Renal pelvis (tissue), 4 donors: Measurements from ENCODE around the gene NFAM1. TPM values are rescaled to one million over a fixed set of nuclear protein-coding genes. Genes with fewer than 3 reads are reported as not detected.
A peak's percentile ranks its signal among the peaks of the same experiment; 100 is the strongest.

Source experiments
- DNase-seq: peaks from one replicate; pipeline ENCODE4 v3.0.0-alpha.2; 2013
- polyA plus RNA-seq, 3 donors: library from polyadenylated mRNA; unstranded; fragments of 120-200 nt; gene quantifications; one replicate each; pipeline ENCODE4 v1.2.1, GENCODE V29; 2013; ENCODE audit not compliant: insufficient read length in 3 of 3

The NFAM1 gene
- polyA plus RNA-seq, 3 donors = 0.82 to 1.2 (median 1.0) TPM

- no peak for DNase-seq
Measured at GRCh38 chr22:42383851-42384417, 48.3 kb downstream of the NFAM1 start.

- DNase-seq = no peak
Measured at GRCh38 chr22:42383287-42383686, 48.9 kb downstream of the NFAM1 start.

- DNase-seq = no peak
Measured at GRCh38 chr22:42380769-42381551, 51.2 kb downstream of the NFAM1 start.

- DNase-seq = no peak
Measured at GRCh38 chr22:42379966-42380537, 52.2 kb downstream of the NFAM1 start.

- no peak for DNase-seq
Measured at GRCh38 chr22:42376711-42377554, 55.3 kb downstream of the NFAM1 start.

- DNase-seq = no peak
Measured at GRCh38 chr22:42375982-42376381, 56.2 kb downstream of the NFAM1 start.

GRCh38 chr22:42372976-42373375 lies 59.2 kb downstream of the NFAM1 start:
- no peak for DNase-seq

- DNase-seq = no peak
Measured at GRCh38 chr22:42371501-42371900, 60.7 kb downstream of the NFAM1 start.

GRCh38 chr22:42371099-42371498 lies 61.1 kb downstream of the NFAM1 start:
- DNase-seq = no peak

- DNase-seq = peak; percentile 91
Measured at GRCh38 chr22:42369250-42370041, 62.8 kb downstream of the NFAM1 start.

- no peak for DNase-seq
Measured at GRCh38 chr22:42368379-42369249, 63.6 kb downstream of the NFAM1 start.

- no peak for DNase-seq
Measured at GRCh38 chr22:42367980-42368378, 64.2 kb downstream of the NFAM1 start.

GRCh38 chr22:42366806-42367581 lies 65.2 kb downstream of the NFAM1 start:
- no peak for DNase-seq

GRCh38 chr22:42365942-42366695 lies 66.1 kb downstream of the NFAM1 start:
- no peak for DNase-seq

- no peak for DNase-seq
Measured at GRCh38 chr22:42365111-42365865, 66.9 kb downstream of the NFAM1 start.

- no peak for DNase-seq
Measured at GRCh38 chr22:42364604-42365110, 67.5 kb downstream of the NFAM1 start.

- DNase-seq = no peak
Measured at GRCh38 chr22:42363892-42364291, 68.3 kb downstream of the NFAM1 start.

GRCh38 chr22:42361523-42361922 lies 70.7 kb downstream of the NFAM1 start:
- DNase-seq = no peak
